ENCODE results near the gene LASP1NB.

DNA sequence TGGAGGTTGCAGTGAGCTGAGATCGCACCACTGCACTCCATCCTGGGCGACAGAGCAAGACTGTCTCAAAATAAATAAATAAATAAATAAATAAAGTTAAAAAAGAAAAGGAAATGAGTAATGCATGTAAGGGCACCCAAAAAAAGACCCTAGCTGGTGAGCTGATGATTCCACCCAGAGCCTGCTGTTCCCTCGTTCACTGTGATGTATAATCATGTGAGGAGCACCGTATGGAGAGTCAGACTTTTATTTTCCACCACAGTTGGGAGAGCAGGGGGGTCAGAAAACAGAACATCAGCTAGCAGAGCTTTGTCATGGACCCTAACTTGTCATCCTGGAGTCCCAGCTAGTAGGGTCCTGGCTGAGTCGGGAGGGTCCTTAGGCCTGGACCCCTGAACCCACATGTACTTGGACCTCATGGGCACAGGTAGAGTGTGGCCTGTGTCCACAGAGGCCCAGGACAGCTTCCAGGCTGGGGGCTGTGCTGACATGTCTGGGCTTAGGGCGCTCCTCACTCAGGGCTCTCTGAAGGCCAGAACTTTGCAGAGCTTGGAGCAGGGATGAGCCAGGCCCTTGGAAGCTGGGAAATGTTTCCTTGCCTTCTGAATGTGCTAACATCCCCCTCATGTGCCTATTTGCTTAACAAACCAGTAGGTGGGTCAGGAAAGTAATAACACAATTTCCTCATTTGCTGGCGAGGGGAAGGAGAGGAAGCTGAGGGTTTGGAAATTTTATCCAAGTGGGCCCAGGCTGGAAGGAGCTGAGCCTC lies 18.8 kb upstream of the LASP1NB start:
- TF ChIP-seq CTCF (IDR thresholded peaks at IDR 0.05), result peak in 1 of 12 donors; percentile 13
- no peak for TF ChIP-seq POLR2A (IDR thresholded peaks at IDR 0.05)

Measured in heart left ventricle (tissue), 13 donors.